Gastrocnemius medialis (tissue), 4 donors: Measurements from ENCODE around the gene PPFIBP2.

Experiments used
- POLR2A ChIP-seq, 2 donors: fragments of 450-650 bp; IDR thresholded peaks; one replicate each; pipeline ENCODE4 v1.6.1; 2017; ENCODE audit warnings: antibody characterized with exemption in 2 of 2, mild to moderate bottlenecking in 2 of 2, moderate library complexity in 2 of 2
- TF ChIP-seq, protein P1 (sequence below), 5 experiments: fragments of 450-650 bp in 3 of 5; fragments of 200-600 bp in 2 of 5; sonication (generic) in 2 of 5; IDR thresholded peaks in 4 of 5; conservative IDR thresholded peaks in 1 of 5; 1 replicate in 4 of 5; 2 replicates in 1 of 5; pipeline ENCODE4 v1.5.1; 2016 to 2019; ENCODE audit warnings: antibody characterized with exemption in 5 of 5, mild to moderate bottlenecking in 3 of 5, moderate library complexity in 3 of 5

DNA sequence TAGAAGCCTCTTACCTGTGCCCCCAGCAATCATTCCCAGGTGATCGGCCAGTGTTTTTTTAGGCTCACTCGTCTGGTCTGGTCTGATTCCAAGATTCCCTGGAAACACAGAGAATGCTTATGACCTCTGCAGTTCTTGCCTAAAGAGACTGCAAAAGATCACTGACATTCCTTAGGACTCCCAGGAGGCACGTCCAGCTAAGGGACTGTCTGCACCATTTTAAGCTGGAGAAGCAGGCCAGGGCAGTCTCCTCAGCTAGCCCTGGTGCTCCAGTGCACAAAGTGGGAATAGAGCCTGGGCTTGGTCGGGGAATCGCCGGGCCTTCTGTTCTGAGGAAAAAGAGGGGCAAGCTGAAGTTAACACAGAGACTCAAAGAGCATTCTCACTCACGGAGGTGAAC lies 154.7 kb downstream of the PPFIBP2 start:
- no peak for TF ChIP-seq POLR2A (IDR thresholded peaks at IDR 0.05)
- TF ChIP-seq, protein P1, sequence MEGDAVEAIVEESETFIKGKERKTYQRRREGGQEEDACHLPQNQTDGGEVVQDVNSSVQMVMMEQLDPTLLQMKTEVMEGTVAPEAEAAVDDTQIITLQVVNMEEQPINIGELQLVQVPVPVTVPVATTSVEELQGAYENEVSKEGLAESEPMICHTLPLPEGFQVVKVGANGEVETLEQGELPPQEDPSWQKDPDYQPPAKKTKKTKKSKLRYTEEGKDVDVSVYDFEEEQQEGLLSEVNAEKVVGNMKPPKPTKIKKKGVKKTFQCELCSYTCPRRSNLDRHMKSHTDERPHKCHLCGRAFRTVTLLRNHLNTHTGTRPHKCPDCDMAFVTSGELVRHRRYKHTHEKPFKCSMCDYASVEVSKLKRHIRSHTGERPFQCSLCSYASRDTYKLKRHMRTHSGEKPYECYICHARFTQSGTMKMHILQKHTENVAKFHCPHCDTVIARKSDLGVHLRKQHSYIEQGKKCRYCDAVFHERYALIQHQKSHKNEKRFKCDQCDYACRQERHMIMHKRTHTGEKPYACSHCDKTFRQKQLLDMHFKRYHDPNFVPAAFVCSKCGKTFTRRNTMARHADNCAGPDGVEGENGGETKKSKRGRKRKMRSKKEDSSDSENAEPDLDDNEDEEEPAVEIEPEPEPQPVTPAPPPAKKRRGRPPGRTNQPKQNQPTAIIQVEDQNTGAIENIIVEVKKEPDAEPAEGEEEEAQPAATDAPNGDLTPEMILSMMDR (IDR thresholded peaks at IDR 0.05 in 4 of 5, conservative IDR thresholded peaks at IDR 0.05 in 1 of 5): no peak
